AG20443 (cell line): ENCODE data around the gene OSTM1.

Experiments
- DNase-seq: peaks from one replicate; pipeline ENCODE4 v3.0.0; 2012; ENCODE audit warnings: low spot score, mixed read lengths

OSTM1 gene

DNA sequence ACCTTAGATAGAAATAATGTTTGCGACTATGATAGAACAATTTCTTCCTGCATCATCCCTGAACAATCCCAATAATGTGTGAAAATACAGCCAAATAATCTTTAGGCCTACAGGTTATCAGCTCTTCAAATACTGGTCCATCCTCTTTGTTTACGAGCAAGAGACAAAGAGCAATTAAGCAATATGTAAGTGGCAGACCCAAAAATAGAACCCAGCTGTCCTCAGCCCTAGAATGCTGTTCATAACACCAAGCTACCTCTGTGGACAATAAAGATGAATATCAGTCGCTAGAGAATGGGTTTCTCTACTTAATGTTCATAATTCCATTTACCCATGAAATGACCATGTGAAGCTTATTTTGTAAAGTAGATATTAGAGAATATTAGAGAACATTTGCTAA, 28.4 kb upstream of the OSTM1 start:
- no peak for DNase-seq

DNA sequence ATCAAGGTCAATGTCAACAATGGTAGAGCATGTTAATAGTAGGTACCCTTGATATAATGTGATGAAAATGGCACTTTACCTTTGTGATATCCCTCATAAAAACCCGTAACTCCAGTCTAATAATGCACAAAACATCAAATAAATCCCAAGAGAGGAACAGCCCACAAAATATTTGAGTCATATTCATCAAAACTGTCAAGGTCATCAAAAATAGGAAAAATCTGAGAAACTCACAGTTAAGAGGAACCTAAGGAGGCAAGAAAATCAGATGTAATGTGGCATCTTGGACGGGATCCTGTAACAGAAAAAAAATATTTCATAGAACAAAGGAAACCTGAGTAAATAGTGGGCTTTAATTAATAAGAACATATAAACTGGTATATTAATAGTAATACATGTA, 25.5 kb upstream of the OSTM1 start:
- DNase-seq: no peak

GRCh38 chr6:108097882-108098281, 23.3 kb upstream of the OSTM1 start:
- no peak for DNase-seq

GRCh38 chr6:108093781-108094300, 19.3 kb upstream of the OSTM1 start:
- DNase-seq: no peak

DNA sequence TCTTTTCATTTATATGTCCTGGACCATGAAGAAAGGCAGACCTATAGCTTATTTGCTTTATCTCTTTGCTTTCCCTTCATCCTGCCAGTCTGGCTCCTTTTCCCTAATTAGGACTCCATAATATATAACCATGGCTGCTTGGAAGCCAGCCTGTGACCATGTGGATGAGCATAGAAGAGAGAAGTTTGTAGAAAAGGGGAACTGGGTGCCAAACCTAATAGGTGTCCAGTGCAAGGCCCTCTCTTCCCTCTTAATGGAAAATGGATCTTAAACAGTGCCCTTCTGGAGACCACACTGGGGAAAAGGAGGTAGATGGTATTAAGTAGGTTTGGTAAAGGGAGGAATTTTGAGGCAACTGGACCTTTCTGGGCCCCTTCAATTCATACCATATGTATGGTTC, 16.7 kb upstream of the OSTM1 start:
- no peak for DNase-seq

GRCh38 chr6:108083349-108083748, 8.8 kb upstream of the OSTM1 start:
- no peak for DNase-seq

GRCh38 chr6:108082539-108082938, 8.0 kb upstream of the OSTM1 start:
- DNase-seq: no peak

DNA sequence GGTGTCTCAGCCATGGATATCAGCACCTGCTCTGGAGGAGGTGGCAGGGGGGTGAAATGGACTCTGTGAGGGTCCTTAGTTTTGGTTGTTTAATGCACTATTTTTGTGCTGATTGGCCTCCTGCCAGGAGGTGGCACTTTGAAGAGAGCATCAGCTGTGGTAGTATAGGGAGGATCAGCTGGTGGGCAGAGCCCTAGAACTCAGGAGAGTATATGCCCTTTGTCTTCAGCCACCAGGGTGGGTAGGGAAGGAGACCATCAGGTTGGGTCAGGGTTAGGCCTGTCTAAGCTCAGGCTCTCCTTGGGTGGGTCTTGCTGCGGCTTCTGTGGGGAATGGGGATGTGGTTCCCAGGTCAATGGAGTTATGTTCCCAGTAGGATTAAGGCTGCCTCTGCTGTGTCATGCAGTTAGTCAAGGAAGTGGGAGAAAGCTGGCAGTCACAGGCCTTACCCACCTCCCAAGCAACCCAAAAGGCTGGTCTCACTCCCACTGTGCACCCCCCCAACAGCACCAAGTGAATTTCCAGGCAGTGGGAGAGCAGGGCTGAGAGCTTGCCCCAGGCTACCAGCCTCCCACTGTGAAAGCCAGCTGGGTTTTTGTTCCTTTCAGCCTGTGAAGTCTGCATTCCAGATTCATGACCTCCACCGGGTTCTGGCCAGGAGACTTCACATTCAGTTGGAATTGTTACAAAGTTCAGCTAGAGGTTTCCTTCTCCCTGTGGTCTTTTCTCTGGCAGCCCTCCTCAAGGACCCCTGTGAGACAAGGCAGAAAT, 5.7 kb upstream of the OSTM1 start:
- DNase-seq: peak; percentile 75

GRCh38 chr6:108078191-108078590, 3.6 kb upstream of the OSTM1 start:
- no peak for DNase-seq

DNA sequence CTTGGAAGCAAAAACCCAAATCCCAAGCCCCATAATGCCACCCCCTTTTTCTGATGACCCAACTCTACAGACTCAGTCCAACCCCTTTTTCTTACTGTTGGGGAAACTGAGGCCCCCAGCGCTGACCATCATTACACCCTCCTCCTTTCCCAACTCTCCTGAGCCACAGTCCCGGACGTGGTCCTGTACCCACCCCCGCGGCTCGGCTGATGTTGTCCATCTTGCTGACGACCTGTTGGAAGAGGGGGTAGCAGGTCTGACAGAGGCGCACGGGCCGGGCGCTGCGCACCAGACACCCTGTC, 533 bp downstream of the OSTM1 start:
- DNase-seq: no peak

GRCh38 chr6:108071736-108072276, 2.7 kb downstream of the OSTM1 start:
- DNase-seq: no peak

GRCh38 chr6:108068618-108069017, 5.9 kb downstream of the OSTM1 start:
- DNase-seq: no peak

DNA sequence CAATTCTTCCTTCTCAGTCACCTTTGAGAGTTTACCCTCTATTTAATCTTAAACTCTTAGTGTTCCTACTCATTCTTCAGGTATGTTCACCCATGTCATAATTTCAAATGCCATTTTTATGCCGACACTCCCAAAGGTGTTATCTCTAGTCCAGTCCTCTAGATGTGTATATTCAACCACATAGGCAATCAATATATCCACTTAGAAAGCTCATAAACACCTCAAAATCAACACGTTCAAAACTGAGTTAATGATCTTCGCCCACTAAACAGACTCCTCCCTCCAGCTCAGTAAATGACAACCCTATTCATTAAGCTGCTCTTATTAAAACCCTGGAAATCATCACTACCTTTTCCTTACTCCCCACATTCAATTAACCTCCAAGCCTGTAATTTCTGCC, 6.4 kb downstream of the OSTM1 start:
- no peak for DNase-seq

DNA sequence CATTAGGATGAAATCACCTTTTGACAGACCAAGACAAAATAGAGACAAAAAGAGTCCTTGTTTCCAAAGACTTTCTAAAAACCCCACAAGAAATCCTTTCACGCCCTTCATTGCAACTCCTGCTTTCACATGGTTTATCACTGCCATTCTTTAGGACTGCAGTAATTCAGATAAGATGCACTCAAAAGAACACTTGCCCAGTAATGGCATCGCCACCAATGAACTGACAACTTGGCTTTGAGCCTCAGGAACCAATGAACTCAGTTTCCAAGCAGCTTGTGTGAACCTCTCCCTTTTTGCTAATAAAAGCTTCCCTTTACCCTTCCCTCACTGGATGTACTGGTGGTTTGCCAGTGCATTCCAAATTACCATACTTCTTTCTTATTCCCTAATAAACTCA, 21.8 kb downstream of the OSTM1 start:
- no peak for DNase-seq

DNA sequence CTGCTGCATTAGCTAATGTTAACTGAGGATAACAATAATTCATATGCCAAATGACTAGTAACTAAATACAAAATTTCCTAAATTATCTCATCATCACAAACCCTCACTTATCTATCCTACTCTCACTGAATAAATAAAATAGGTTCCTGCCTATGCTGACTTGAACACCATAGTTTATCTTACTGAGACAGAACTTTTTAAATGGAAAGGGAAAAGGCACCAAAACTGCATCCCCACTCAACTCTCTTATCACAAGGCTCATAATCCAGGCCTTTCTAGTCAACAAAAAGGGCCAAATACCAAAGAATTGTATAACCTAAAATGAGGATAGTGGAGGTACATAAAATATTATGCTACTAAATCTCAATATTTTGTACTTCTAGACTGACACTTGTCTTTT, 23.1 kb downstream of the OSTM1 start:
- DNase-seq: no peak

- no peak for DNase-seq
Observed at GRCh38 chr6:108039681-108040080, 34.9 kb downstream of the OSTM1 start.

GRCh38 chr6:108036884-108037283, 37.7 kb downstream of the OSTM1 start:
- no peak for DNase-seq

DNA sequence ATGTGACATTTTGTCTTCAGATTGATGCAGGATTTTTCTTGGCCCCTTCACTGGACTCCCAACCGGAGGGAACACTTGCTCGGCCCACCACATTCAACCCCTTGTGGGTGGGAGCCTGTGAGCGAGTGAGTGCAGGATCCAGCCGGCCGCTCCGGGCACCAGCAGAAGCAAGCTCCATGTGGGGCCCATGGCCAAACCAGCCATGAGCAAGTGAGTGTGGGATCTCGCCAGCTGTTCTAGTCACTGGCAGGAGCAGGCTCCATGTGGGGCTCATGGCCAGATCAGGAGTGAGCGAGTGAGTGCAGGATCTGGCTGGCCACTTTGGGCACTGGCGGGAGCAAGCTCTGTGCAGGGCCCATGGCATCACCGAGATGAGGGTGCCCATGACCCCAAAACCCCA, 42.6 kb downstream of the OSTM1 start:
- no peak for DNase-seq

- no peak for DNase-seq
Observed at GRCh38 chr6:108030211-108030610, 44.3 kb downstream of the OSTM1 start.

DNA sequence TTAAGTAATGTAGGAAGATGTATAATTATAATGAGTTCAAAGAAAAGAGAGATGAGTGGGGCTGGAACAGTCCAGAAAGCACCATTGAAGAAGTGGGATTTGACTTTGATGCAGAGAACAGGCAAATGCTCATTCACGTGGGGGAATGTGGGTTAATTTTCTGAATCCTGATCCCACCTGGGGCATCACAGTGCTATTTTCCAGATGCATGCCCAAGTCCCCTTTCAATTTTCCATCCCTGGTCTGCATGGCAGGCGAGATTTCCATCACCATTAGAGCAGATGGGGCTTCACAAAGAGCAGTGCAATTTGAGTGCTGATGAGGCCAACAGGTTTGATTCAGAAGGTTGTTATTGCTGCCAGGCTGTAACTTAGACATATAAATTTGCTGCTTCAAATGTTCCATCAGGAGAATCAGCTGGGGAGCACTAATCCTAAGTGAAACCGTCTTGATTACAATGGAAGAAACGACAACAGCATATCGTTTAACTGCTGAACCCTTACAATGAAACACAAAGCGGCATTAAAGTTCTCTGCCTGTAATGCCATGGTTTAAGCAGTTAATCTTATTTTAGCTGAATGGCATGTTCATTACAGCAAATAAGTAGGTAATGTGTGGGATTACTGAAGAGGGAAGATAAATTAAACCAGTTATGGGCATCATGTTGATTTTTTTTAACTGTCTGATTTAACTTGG, 45.2 kb downstream of the OSTM1 start:
- no peak for DNase-seq

- no peak for DNase-seq
Observed at GRCh38 chr6:108027594-108027993, 46.9 kb downstream of the OSTM1 start.

- peak; percentile 47 for DNase-seq
Observed at GRCh38 chr6:108027056-108027455, 47.5 kb downstream of the OSTM1 start.

- no peak for DNase-seq
Observed at GRCh38 chr6:108024427-108025073, 50.0 kb downstream of the OSTM1 start.
